Lower leg skin (tissue), 4 donors: ENCODE data around the gene ATP8A2. TPM values are rescaled to one million over a fixed set of nuclear protein-coding genes. Genes with fewer than 3 reads are reported as not detected.

Experiments used
- DNase-seq, 2 donors: peaks; one replicate each; pipeline ENCODE4 v3.0.0-alpha.2; 2019; ENCODE audit warnings: low spot score in 2 of 2
- H3K4me3 ChIP-seq: fragments of 200-600 bp; sonication (generic); 2 replicates; pipeline ENCODE4 v1.5.1; 2017; ENCODE audit warnings: mild to moderate bottlenecking, low read depth; ENCODE audit not compliant: poor library complexity, severe bottlenecking
- CTCF ChIP-seq, 3 donors: fragments of 450-650 bp; IDR thresholded peaks; one replicate each; pipeline ENCODE4 v1.5.1; 2016; ENCODE audit warnings: antibody characterized with exemption in 3 of 3, mild to moderate bottlenecking in 3 of 3, moderate library complexity in 2 of 3
- POLR2A ChIP-seq, 2 donors: fragments of 450-650 bp; IDR thresholded peaks; one replicate each; pipeline ENCODE4 v1.6.1; 2016 to 2017; ENCODE audit warnings: antibody characterized with exemption in 2 of 2, mild to moderate bottlenecking in 1 of 2, moderate library complexity in 1 of 2
- WGBS, 2 donors: methylation state at CpG; one replicate each; pipeline ENCODE4 v1.1.5; 2018; 5-methylcytosine and 5-hydroxymethylcytosine counted together
- intact Hi-C: fragments of 100-400 bp; cut with DNase I; formaldehyde crosslinking; loops from one replicate; pipeline ENCODE4 v1.15.0; 2023; ENCODE audit warnings: low total_unique reads
- total RNA-seq, 4 donors: library from RNA; depleted of rRNA; stranded (reverse); fragments of >200 nt; gene quantifications; one replicate each; pipeline ENCODE4 v1.1.0, GENCODE V29; 2016

The ATP8A2 gene
- total RNA-seq, 4 donors from 2014 or later: 0.05 to 0.23 TPM; not detected in 2

- DNase-seq: no peak
- TF ChIP-seq POLR2A (IDR thresholded peaks at IDR 0.05): no peak
- TF ChIP-seq CTCF (IDR thresholded peaks at IDR 0.05): no peak
- intact Hi-C loops: no loop called here
- no peak overlapping the region for H3K4me3 ChIP-seq
- WGBS, 2 donors: 69 to 76% methylated on average over 2 of the region's 2 CpGs
Observed at GRCh38 chr13:26045142-26045541, 673.4 kb downstream of the ATP8A2 start.

GRCh38 chr13:26046639-26047038 lies 674.9 kb downstream of the ATP8A2 start:
- DNase-seq: no peak
- intact Hi-C loops: no loop called here
- TF ChIP-seq CTCF (IDR thresholded peaks at IDR 0.05) (no peak), POLR2A (IDR thresholded peaks at IDR 0.05) (no peak)
- WGBS, 2 donors: 87 to 97% methylated on average over 15 of the region's 16 CpGs
- no peak overlapping the region for H3K4me3 ChIP-seq

- intact Hi-C loops: no loop called here
- no peak for DNase-seq
- no peak overlapping the region for H3K4me3 ChIP-seq
- TF ChIP-seq POLR2A (IDR thresholded peaks at IDR 0.05): no peak
- TF ChIP-seq CTCF (IDR thresholded peaks at IDR 0.05): no peak
- 90 to 99% methylated on average over 4 of the region's 4 CpGs for WGBS, 2 donors
Observed at GRCh38 chr13:26047040-26047439, 675.3 kb downstream of the ATP8A2 start.

GRCh38 chr13:26048741-26049140 lies 677.0 kb downstream of the ATP8A2 start:
- WGBS, 2 donors: 36 to 42% methylated on average over 4 of the region's 4 CpGs

GRCh38 chr13:26050568-26051230 lies 678.9 kb downstream of the ATP8A2 start:
- DNase-seq: no peak
- TF ChIP-seq POLR2A (IDR thresholded peaks at IDR 0.05): no peak
- H3K4me3 ChIP-seq: no peak overlapping the region
- intact Hi-C loops: no loop called here
- 2 to 3% methylated on average over 17 to 45 of the region's 82 CpGs for whole genome bisulfite sequencing, 2 donors

More at GRCh38 chr13:26048741-26049140, 677.0 kb downstream of the ATP8A2 start:
- no peak for DNase-seq
- TF ChIP-seq POLR2A (IDR thresholded peaks at IDR 0.05) (no peak), CTCF (IDR thresholded peaks at IDR 0.05) (no peak)
- H3K4me3 ChIP-seq: no peak overlapping the region
- intact Hi-C loops: no loop called here

- intact Hi-C loops: no loop called here
- no peak for TF ChIP-seq CTCF (IDR thresholded peaks at IDR 0.05)
- TF ChIP-seq POLR2A (IDR thresholded peaks at IDR 0.05): no peak
- WGBS, 2 donors: 0 to 1% methylated on average over 24 to 30 of the region's 45 CpGs
- no peak overlapping the region for H3K4me3 ChIP-seq
- no peak for DNase-seq
Observed at GRCh38 chr13:26051231-26051656, 679.5 kb downstream of the ATP8A2 start.
